GM12878 (cell line): ENCODE results near the gene LRRC57. TPM values are rescaled to one million over a fixed set of nuclear protein-coding genes. Genes with fewer than 3 reads are reported as not detected.

Experiments used
- ATF7 ChIP-seq: fragments of 450-650 bp; IDR thresholded peaks from 2 replicates; pipeline ENCODE4 v1.6.1; 2016; ENCODE audit warnings: low read depth, mild to moderate bottlenecking
- CREB1 ChIP-seq: IDR thresholded peaks from 2 replicates; pipeline ENCODE4 v1.6.1; 2012; ENCODE audit warnings: low read depth, mild to moderate bottlenecking, inconsistent platforms
- EGR1 ChIP-seq, 2 experiments: IDR thresholded peaks; 1 replicate in 1 of 2; 2 replicates in 1 of 2; pipeline ENCODE4 v1.6.1; 2011 to 2012; ENCODE audit warnings: low read depth in 2 of 2, low read length in 2 of 2, borderline replicate concordance in 1 of 2, mild to moderate bottlenecking in 1 of 2, moderate library complexity in 1 of 2
- ELK1 ChIP-seq: IDR thresholded peaks from 2 replicates; pipeline ENCODE4 v1.6.1; 2012; ENCODE audit warnings: low read depth, low read length, improper control_type of control experiment
- GATAD2B ChIP-seq: fragments of 450-650 bp; conservative IDR thresholded peaks from 2 replicates; pipeline ENCODE4 v1.6.1; 2017; ENCODE audit warnings: low read depth, mild to moderate bottlenecking, moderate library complexity
- HCFC1 ChIP-seq: fragments of 150-350 bp; IDR thresholded peaks from 2 replicates; pipeline ENCODE4 v1.6.1; 2014; ENCODE audit warnings: low read length
- IKZF2 ChIP-seq, 2 experiments: fragments of 450-650 bp; IDR thresholded peaks; 2 replicates each; pipeline ENCODE4 v1.6.1; 2017; ENCODE audit warnings: mild to moderate bottlenecking in 2 of 2, moderate library complexity in 2 of 2
- LARP7 ChIP-seq: fragments of 450-650 bp; IDR thresholded peaks from 2 replicates; pipeline ENCODE4 v1.6.1; 2017; ENCODE audit warnings: mild to moderate bottlenecking
- MAX ChIP-seq: IDR thresholded peaks from 2 replicates; pipeline ENCODE4 v1.6.1; 2012; ENCODE audit warnings: low read depth, low read length, improper control_type of control experiment
- MEF2A ChIP-seq: IDR thresholded peaks from 2 replicates; pipeline ENCODE4 v1.6.1; 2011; ENCODE audit warnings: low read depth, mild to moderate bottlenecking, low read length, moderate library complexity; ENCODE audit not compliant: insufficient read depth
- NFIC ChIP-seq: IDR thresholded peaks from 2 replicates; pipeline ENCODE4 v1.6.1; 2012; ENCODE audit warnings: low read depth, mild to moderate bottlenecking, inconsistent platforms, low read length, moderate library complexity
- NRF1 ChIP-seq: conservative IDR thresholded peaks from 2 replicates; pipeline ENCODE4 v1.6.1; 2011; ENCODE audit warnings: mild to moderate bottlenecking, low read depth, low read length, improper control_type of control experiment
- PAX8 ChIP-seq: fragments of 450-650 bp; IDR thresholded peaks from 2 replicates; pipeline ENCODE4 v1.6.1; 2017; ENCODE audit warnings: mild to moderate bottlenecking, moderate library complexity
- POLR2AphosphoS2 ChIP-seq: IDR thresholded peaks from 2 replicates; pipeline ENCODE4 v1.6.1; 2011; ENCODE audit warnings: low read depth, mild to moderate bottlenecking, low read length, improper control_type of control experiment, moderate library complexity
- POU2F2 ChIP-seq: IDR thresholded peaks from 3 replicates; pipeline ENCODE4 v1.6.1; 2011; ENCODE audit warnings: low read depth, mild to moderate bottlenecking, low read length, borderline replicate concordance
- SIN3A ChIP-seq: IDR thresholded peaks from 2 replicates; pipeline ENCODE4 v1.6.1; 2012; ENCODE audit warnings: low read depth, low read length, improper control_type of control experiment
- SIX5 ChIP-seq: IDR thresholded peaks from 2 replicates; pipeline ENCODE4 v1.6.1; 2011; ENCODE audit warnings: mild to moderate bottlenecking, low read depth, low read length, moderate library complexity; ENCODE audit not compliant: severe bottlenecking
- SP1 ChIP-seq: IDR thresholded peaks from one replicate; pipeline ENCODE4 v1.6.1; 2011; ENCODE audit warnings: low read depth, low read length
- SRF ChIP-seq, 2 experiments: IDR thresholded peaks; 2 replicates each; pipeline ENCODE4 v1.6.1; 2011; ENCODE audit warnings: low read depth in 2 of 2, low read length in 2 of 2, mild to moderate bottlenecking in 1 of 2, moderate library complexity in 1 of 2
- SUPT20H ChIP-seq: IDR thresholded peaks from 2 replicates; pipeline ENCODE4 v1.6.1; 2011; ENCODE audit warnings: low read depth, mild to moderate bottlenecking, low read length, moderate library complexity, borderline replicate concordance; ENCODE audit not compliant: control insufficient read depth
- TAF1 ChIP-seq: IDR thresholded peaks from 2 replicates; pipeline ENCODE4 v1.6.1; 2011; ENCODE audit warnings: mild to moderate bottlenecking, low read depth, low read length, borderline replicate concordance
- ZNF207 ChIP-seq: fragments of 450-650 bp; IDR thresholded peaks from 2 replicates; pipeline ENCODE4 v1.6.1; 2014; ENCODE audit warnings: antibody characterized with exemption, mild to moderate bottlenecking, borderline replicate concordance
- ZNF687 ChIP-seq: fragments of 450-650 bp; IDR thresholded peaks from 2 replicates; pipeline ENCODE4 v1.6.1; 2017; ENCODE audit warnings: mild to moderate bottlenecking, moderate library complexity
- ZSCAN29 ChIP-seq: fragments of 450-650 bp; IDR thresholded peaks from 2 replicates; pipeline ENCODE4 v1.6.1; 2017; ENCODE audit warnings: mild to moderate bottlenecking, moderate library complexity
- polyA plus RNA-seq, 11 experiments: library from polyadenylated mRNA; depleted of rRNA in 4 of 11; unstranded in 6 of 11; stranded (reverse) in 5 of 11; fragments of >200 nt; fragmentation: Nextera tagmentation in 4 of 11; fragmentation: Illumina TruSeq in 1 of 11; extraction: Ambion mirVana in 4 of 11; extraction: Trizol in 1 of 11; gene quantifications; 1 replicate in 1 of 11; 2 replicates in 10 of 11; pipeline versions ENCODE4 v1.2.1 to v1.2.3, GENCODE V29; 2011 to 2016; ENCODE audit warnings: inconsistent platforms in 2 of 11, missing spikeins in 2 of 11, low read depth in 1 of 11
- total RNA-seq, 4 experiments: library from RNA; depleted of rRNA in 3 of 4; stranded (reverse); fragments of >200 nt in 3 of 4; fragmentation: Illumina TruSeq in 1 of 4; extraction: Trizol in 1 of 4; gene quantifications; 2 replicates each; pipeline versions ENCODE4 v1.2.1 to v1.2.3, GENCODE V29; 2013 to 2021

The LRRC57 gene
- total and polyA plus RNA-seq, 10 of the 15 experiments (the other 5 are each of a cell fraction or from before 2014, with no cell fraction given): 5.2 to 15.7 (median 9.6) TPM

- peak; percentile 75; the same call in 1 of the 2 replicates for TF ChIP-seq ZNF207
- no peak for TF ChIP-seq ZSCAN29
- peak; percentile 37 for TF ChIP-seq SP1
- TF ChIP-seq TAF1: peak; percentile 98
- TF ChIP-seq NRF1: peak; percentile 27; the same call in 1 of the 2 replicates
- peak; percentile 41 to 66 for TF ChIP-seq IKZF2 (IDR thresholded peaks at IDR 0.05)
- peak; percentile 30 for TF ChIP-seq SIX5
- peak; percentile 50 for TF ChIP-seq SIN3A
- peak; percentile 68; the same call in 1 of the 2 replicates for TF ChIP-seq MEF2A
- peak; percentile 88 for TF ChIP-seq ZNF687
- peak; percentile 93 for TF ChIP-seq CREB1
- TF ChIP-seq SRF (IDR thresholded peaks at IDR 0.05; ENCODE audit: low read depth in 2 of 2, low read length in 2 of 2): peak in 1 of 2 experiments; percentile 79; a peak in 2 of 4 replicates
- TF ChIP-seq ATF7: peak; percentile 61
- 0 out of 2 replicates have a peak, but pooled peaks have one; percentile 45 for TF ChIP-seq LARP7
- peak; percentile 29; the same call in 1 of the 2 replicates for TF ChIP-seq NFIC
- no peak for TF ChIP-seq GATAD2B
- peak; percentile 62 for TF ChIP-seq HCFC1
- no peak for TF ChIP-seq SUPT20H
- peak; percentile 85 for TF ChIP-seq PAX8
- TF ChIP-seq POU2F2: peak; percentile 77
- peak in 1 of 2 experiments; percentile 41; a peak in 1 of 3 replicates for TF ChIP-seq EGR1 (IDR thresholded peaks at IDR 0.05; ENCODE audit: borderline replicate concordance in 1 of 2, low read depth in 2 of 2, low read length in 2 of 2)
- peak; percentile 46; the same call in 1 of the 2 replicates for TF ChIP-seq POLR2AphosphoS2
- TF ChIP-seq MAX: 0 out of 2 replicates have a peak, but pooled peaks have one; percentile 17
- 0 out of 2 replicates have a peak, but pooled peaks have one; percentile 52 for TF ChIP-seq ELK1
These were observed 57.7 kb downstream of the LRRC57 start, which contains the start of gene ZNF106 (continued) for GRCh38 chr15:42490671-42491538.
